Stimulated activated CD8-positive, alpha-beta memory T cell treated with anti-CD3 and anti-CD28 coated beads, Interleukin-2, amount 100 ng/mL, for 1 hour (primary cell): Measurements from ENCODE around the gene SLC30A2.

ENCODE experiments used
- DNase-seq, 2 donors: peaks; one replicate each; pipeline ENCODE4 v3.0.0-alpha.2; 2020; ENCODE audit warnings: low read depth in 2 of 2

The SLC30A2 gene

GRCh38 chr1:26070296-26070962 lies 24.5 kb upstream of the SLC30A2 start:
- DNase-seq = no peak

GRCh38 chr1:26069941-26070295 lies 24.0 kb upstream of the SLC30A2 start:
- DNase-seq = no peak

GRCh38 chr1:26067432-26067911 lies 21.6 kb upstream of the SLC30A2 start, which contains the start of gene TRIM63:
Gene TRIM63 (minus strand): TSS chr1:26067630. CDS start chr1:26067494, 136 bp downstream.
- no peak for DNase-seq

- no peak for DNase-seq
These were observed 20.9 kb upstream of the SLC30A2 start for GRCh38 chr1:26066857-26067256.

GRCh38 chr1:26066160-26066559 lies 20.2 kb upstream of the SLC30A2 start:
- no peak for DNase-seq

- no peak for DNase-seq
These were observed 18.6 kb upstream of the SLC30A2 start for GRCh38 chr1:26064553-26064952.

- no peak for DNase-seq
These were observed 15.1 kb upstream of the SLC30A2 start for GRCh38 chr1:26060832-26061574.

- no peak for DNase-seq
These were observed 14.0 kb upstream of the SLC30A2 start for GRCh38 chr1:26059906-26060305.

- no peak for DNase-seq
These were observed 12.2 kb upstream of the SLC30A2 start for GRCh38 chr1:26058052-26058595.

- no peak for DNase-seq
These were observed 11.3 kb upstream of the SLC30A2 start for GRCh38 chr1:26057189-26057588.

GRCh38 chr1:26055041-26055440 lies 9.1 kb upstream of the SLC30A2 start:
- no peak for DNase-seq

- no peak for DNase-seq
These were observed 8.0 kb upstream of the SLC30A2 start for GRCh38 chr1:26053718-26054560.

- no peak for DNase-seq
These were observed 4.3 kb upstream of the SLC30A2 start for GRCh38 chr1:26050248-26050640.

- no peak for DNase-seq
These were observed 3.8 kb upstream of the SLC30A2 start for GRCh38 chr1:26049531-26050247.

GRCh38 chr1:26047278-26047874 lies 1.5 kb upstream of the SLC30A2 start:
- DNase-seq = no peak

GRCh38 chr1:26046246-26047095 lies 553 bp upstream of the SLC30A2 start:
- DNase-seq = no peak

GRCh38 chr1:26044971-26045721 lies 772 bp downstream of the SLC30A2 start:
- DNase-seq = no peak

- DNase-seq = no peak
These were observed 1.5 kb downstream of the SLC30A2 start for GRCh38 chr1:26044414-26044813.

GRCh38 chr1:26043765-26044164 lies 2.2 kb downstream of the SLC30A2 start:
- no peak for DNase-seq
